Nasal cavity respiratory epithelium epithelial cell of viscerocranial mucosa (primary cell): ENCODE data around the gene HBP1. TPM values are rescaled to one million over a fixed set of nuclear protein-coding genes. Genes with fewer than 3 reads are reported as not detected.

ENCODE experiments used
- total RNA-seq: library from RNA; depleted of rRNA; stranded (reverse); fragments of >200 nt; gene quantifications from 2 replicates; pipeline ENCODE4 v1.2.3, GENCODE V29; 2014

The HBP1 gene, protein sequence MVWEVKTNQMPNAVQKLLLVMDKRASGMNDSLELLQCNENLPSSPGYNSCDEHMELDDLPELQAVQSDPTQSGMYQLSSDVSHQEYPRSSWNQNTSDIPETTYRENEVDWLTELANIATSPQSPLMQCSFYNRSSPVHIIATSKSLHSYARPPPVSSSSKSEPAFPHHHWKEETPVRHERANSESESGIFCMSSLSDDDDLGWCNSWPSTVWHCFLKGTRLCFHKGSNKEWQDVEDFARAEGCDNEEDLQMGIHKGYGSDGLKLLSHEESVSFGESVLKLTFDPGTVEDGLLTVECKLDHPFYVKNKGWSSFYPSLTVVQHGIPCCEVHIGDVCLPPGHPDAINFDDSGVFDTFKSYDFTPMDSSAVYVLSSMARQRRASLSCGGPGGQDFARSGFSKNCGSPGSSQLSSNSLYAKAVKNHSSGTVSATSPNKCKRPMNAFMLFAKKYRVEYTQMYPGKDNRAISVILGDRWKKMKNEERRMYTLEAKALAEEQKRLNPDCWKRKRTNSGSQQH
- 69.0 and 72.8 TPM in 2 replicates for total RNA-seq

DNA sequence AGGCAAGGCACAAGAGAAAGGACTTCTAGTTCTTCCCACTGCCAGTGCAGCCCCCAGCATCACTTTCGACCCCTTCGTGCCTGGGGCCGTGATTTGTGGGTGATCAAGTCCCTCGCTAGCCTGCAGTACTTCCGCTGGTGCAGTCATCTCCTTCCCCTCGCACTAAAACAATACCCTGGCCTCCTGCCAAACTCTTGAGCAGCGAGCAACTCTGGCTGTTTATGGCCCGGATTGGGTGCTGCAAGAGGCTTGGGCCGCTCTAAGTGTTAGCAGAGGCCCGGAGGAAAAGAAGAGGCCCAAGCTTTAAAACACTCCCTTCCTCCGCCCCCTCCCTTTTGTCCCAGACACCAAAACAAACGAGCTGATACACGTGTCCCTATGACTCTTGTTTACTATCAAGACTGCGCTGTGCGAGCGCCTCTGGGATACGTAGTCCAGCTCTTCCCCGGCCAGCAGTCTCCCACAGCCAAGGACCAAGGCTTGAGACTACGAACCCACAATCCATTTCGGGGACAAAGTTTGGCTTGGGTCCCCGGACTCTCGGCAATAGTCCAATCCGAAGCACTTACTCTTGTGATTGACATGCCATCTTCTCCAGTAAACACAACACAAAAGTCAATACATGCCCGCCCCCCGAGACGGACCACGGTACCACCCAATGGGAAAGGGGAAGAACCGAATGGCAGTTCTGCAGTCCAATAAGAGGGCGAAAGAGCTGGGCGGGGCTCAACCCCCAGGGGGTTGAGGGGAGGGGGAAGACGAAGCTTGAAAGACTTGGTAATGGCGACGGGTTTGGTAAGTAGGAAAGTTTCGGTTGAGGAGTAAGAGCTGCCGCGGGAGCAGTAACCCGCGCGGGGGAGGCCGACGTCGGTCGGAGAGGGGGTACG, at the start of gene HBP1:
HBP1 (plus strand) TSS at position 771 of the 887 bp plus-strand sequence. CDS start 10,891 bp downstream, outside the sequence.

Other genes with a start within 250 kb of the HBP1 start
- gene PRKAR2B, start 124.3 kb upstream of the HBP1 start, total RNA-seq: under 0.01 TPM in 1 of 2 replicates, not detected in the other